Measurements from ENCODE around the gene TASL.
"Not testable (repeated sequence)": the region's sequence is repeated elsewhere in the genome, so short reads cannot be mapped to it uniquely, and the experiment has no call there.

The TASL gene

GRCh38 chrX:30615229-30615628, 37.7 kb upstream of the TASL start:
- no peak overlapping the region for H3K4me3 ChIP-seq (ENCODE audit: insufficient read length, low read depth)
- TF ChIP-seq SUZ12 (IDR thresholded peaks at IDR 0.05; ENCODE audit: extremely low read depth, insufficient read depth, insufficient read length) (no peak), ZNF274 (IDR thresholded peaks at IDR 0.05; ENCODE audit: low read depth, low read length) (no peak), YY1 (IDR thresholded peaks at IDR 0.05; ENCODE audit: insufficient read depth, insufficient read length) (no peak)
- H3K4me1 ChIP-seq (ENCODE audit: insufficient read depth, insufficient read length), result no peaks in the 10 kb centered on the region
- H3K36me3 ChIP-seq (ENCODE audit: insufficient read depth, insufficient read length, low read length), result no peaks in the 10 kb centered on the region
- H3K9ac ChIP-seq (ENCODE audit: insufficient read length, low read depth), result no peak overlapping the region
- H3K9me3 ChIP-seq (ENCODE audit: insufficient read depth, low read length), result no peaks in the 10 kb centered on the region
- DNase-seq (ENCODE audit: low read depth, low spot score), result no peak
- H3K27me3 ChIP-seq (ENCODE audit: insufficient read depth, insufficient read length), result no peaks in the 10 kb centered on the region

GRCh38 chrX:30613721-30614120, 36.2 kb upstream of the TASL start:
- H3K9me3 ChIP-seq (ENCODE audit: insufficient read depth, low read length), result no peaks in the 10 kb centered on the region
- DNase-seq (ENCODE audit: low read depth, low spot score), result no peak
- no peak overlapping the region for H3K4me3 ChIP-seq (ENCODE audit: insufficient read length, low read depth)
- H3K4me1 ChIP-seq (ENCODE audit: insufficient read depth, insufficient read length), result no peaks in the 10 kb centered on the region
- no peak for TF ChIP-seq SUZ12 (IDR thresholded peaks at IDR 0.05; ENCODE audit: extremely low read depth, insufficient read depth, insufficient read length)
- no peak for TF ChIP-seq ZNF274 (IDR thresholded peaks at IDR 0.05; ENCODE audit: low read depth, low read length)
- no peak for TF ChIP-seq YY1 (IDR thresholded peaks at IDR 0.05; ENCODE audit: insufficient read depth, insufficient read length)
- no peaks in the 10 kb centered on the region for H3K27me3 ChIP-seq (ENCODE audit: insufficient read depth, insufficient read length)
- H3K9ac ChIP-seq (ENCODE audit: insufficient read length, low read depth), result no peak overlapping the region
- no peaks in the 10 kb centered on the region for H3K36me3 ChIP-seq (ENCODE audit: insufficient read depth, insufficient read length, low read length)

- H3K27me3 ChIP-seq (ENCODE audit: insufficient read depth, insufficient read length), result no peaks in the 10 kb centered on the region
- no peaks in the 10 kb centered on the region for H3K9me3 ChIP-seq (ENCODE audit: insufficient read depth, low read length)
- no peaks in the 10 kb centered on the region for H3K36me3 ChIP-seq (ENCODE audit: insufficient read depth, insufficient read length, low read length)
- H3K4me3 ChIP-seq (ENCODE audit: insufficient read length, low read depth), result no peak overlapping the region
- no peak for DNase-seq (ENCODE audit: low read depth, low spot score)
- H3K4me1 ChIP-seq (ENCODE audit: insufficient read depth, insufficient read length), result no peaks in the 10 kb centered on the region
- TF ChIP-seq ZNF274 (IDR thresholded peaks at IDR 0.05; ENCODE audit: low read depth, low read length) (no peak), YY1 (IDR thresholded peaks at IDR 0.05; ENCODE audit: insufficient read depth, insufficient read length) (no peak), SUZ12 (IDR thresholded peaks at IDR 0.05; ENCODE audit: extremely low read depth, insufficient read depth, insufficient read length) (no peak)
- H3K9ac ChIP-seq (ENCODE audit: insufficient read length, low read depth), result no peak overlapping the region
These were observed 34.7 kb upstream of the TASL start for GRCh38 chrX:30612250-30612655.

- TF ChIP-seq ZNF274 (IDR thresholded peaks at IDR 0.05; ENCODE audit: low read depth, low read length) (no peak), SUZ12 (IDR thresholded peaks at IDR 0.05; ENCODE audit: extremely low read depth, insufficient read depth, insufficient read length) (no peak), YY1 (IDR thresholded peaks at IDR 0.05; ENCODE audit: insufficient read depth, insufficient read length) (no peak)
- no peaks in the 10 kb centered on the region for H3K4me1 ChIP-seq (ENCODE audit: insufficient read depth, insufficient read length)
These were observed 32.5 kb upstream of the TASL start for GRCh38 chrX:30610026-30610425.

GRCh38 chrX:30607155-30607554, 29.6 kb upstream of the TASL start:
- H3K9me3 ChIP-seq (ENCODE audit: insufficient read depth, low read length), result no peaks in the 10 kb centered on the region
- TF ChIP-seq YY1 (IDR thresholded peaks at IDR 0.05; ENCODE audit: insufficient read depth, insufficient read length) (no peak), SUZ12 (IDR thresholded peaks at IDR 0.05; ENCODE audit: extremely low read depth, insufficient read depth, insufficient read length) (no peak), ZNF274 (IDR thresholded peaks at IDR 0.05; ENCODE audit: low read depth, low read length) (no peak)
- DNase-seq (ENCODE audit: low read depth, low spot score), result no peak
- no peaks in the 10 kb centered on the region for H3K4me1 ChIP-seq (ENCODE audit: insufficient read depth, insufficient read length)
- H3K9ac ChIP-seq (ENCODE audit: insufficient read length, low read depth), result no peak overlapping the region
- no peaks in the 10 kb centered on the region for H3K36me3 ChIP-seq (ENCODE audit: insufficient read depth, insufficient read length, low read length)
- no peak overlapping the region for H3K4me3 ChIP-seq (ENCODE audit: insufficient read length, low read depth)
- no peaks in the 10 kb centered on the region for H3K27me3 ChIP-seq (ENCODE audit: insufficient read depth, insufficient read length)

More at GRCh38 chrX:30610026-30610425, 32.5 kb upstream of the TASL start:
- no peak for DNase-seq (ENCODE audit: low read depth, low spot score)
- no peaks in the 10 kb centered on the region for H3K9me3 ChIP-seq (ENCODE audit: insufficient read depth, low read length)
- H3K4me3 ChIP-seq (ENCODE audit: insufficient read length, low read depth), result no peak overlapping the region
- H3K36me3 ChIP-seq (ENCODE audit: insufficient read depth, insufficient read length, low read length), result no peaks in the 10 kb centered on the region
- no peaks in the 10 kb centered on the region for H3K27me3 ChIP-seq (ENCODE audit: insufficient read depth, insufficient read length)
- H3K9ac ChIP-seq (ENCODE audit: insufficient read length, low read depth), result no peak overlapping the region

GRCh38 chrX:30600269-30601176, 23.0 kb upstream of the TASL start:
- not testable (repeated sequence) for H3K36me3 ChIP-seq (ENCODE audit: insufficient read depth, insufficient read length, low read length); DNase-seq (ENCODE audit: low read depth, low spot score); H3K9ac ChIP-seq (ENCODE audit: insufficient read length, low read depth); H3K4me1 ChIP-seq (ENCODE audit: insufficient read depth, insufficient read length); H3K4me3 ChIP-seq (ENCODE audit: insufficient read length, low read depth); H3K9me3 ChIP-seq (ENCODE audit: insufficient read depth, low read length); H3K27me3 ChIP-seq (ENCODE audit: insufficient read depth, insufficient read length)

GRCh38 chrX:30597216-30598012, 19.8 kb upstream of the TASL start:
- no peak for TF ChIP-seq SUZ12 (IDR thresholded peaks at IDR 0.05; ENCODE audit: extremely low read depth, insufficient read depth, insufficient read length)
- TF ChIP-seq ZNF274 (IDR thresholded peaks at IDR 0.05; ENCODE audit: low read depth, low read length), result no peak
- TF ChIP-seq YY1 (IDR thresholded peaks at IDR 0.05; ENCODE audit: insufficient read depth, insufficient read length), result no peak
- H3K4me1 ChIP-seq (ENCODE audit: insufficient read depth, insufficient read length), result no peaks in the 10 kb centered on the region
- no peaks in the 10 kb centered on the region for H3K27me3 ChIP-seq (ENCODE audit: insufficient read depth, insufficient read length)
- H3K36me3 ChIP-seq (ENCODE audit: insufficient read depth, insufficient read length, low read length), result no peaks in the 10 kb centered on the region
- no peak overlapping the region for H3K9ac ChIP-seq (ENCODE audit: insufficient read length, low read depth)
- no peak for DNase-seq (ENCODE audit: low read depth, low spot score)
- no peak overlapping the region for H3K4me3 ChIP-seq (ENCODE audit: insufficient read length, low read depth)
- no peaks in the 10 kb centered on the region for H3K9me3 ChIP-seq (ENCODE audit: insufficient read depth, low read length)

Measured in NT2/D1 (cell line).